RWPE2 (cell line): ENCODE data around the gene ELFN2.
A peak's percentile ranks its signal among the peaks of the same experiment; 100 is the strongest.

Source experiments
- ATAC-seq: fragments of 200-7000 bp; cut with Tn5 transposase; 3 replicates; pipeline ENCODE4 v1.9.1; 2021; ENCODE audit warnings: low read depth
- DNase-seq: peaks from one replicate; pipeline ENCODE4 v3.0.0-alpha.2; 2020; ENCODE audit warnings: low spot score
- H3K27ac ChIP-seq: fragments of 450-650 bp; 2 replicates; pipeline ENCODE4 v1.5.1; 2017; ENCODE audit warnings: mild to moderate bottlenecking; ENCODE audit not compliant: poor library complexity, severe bottlenecking
- H3K27me3 ChIP-seq: fragments of 250-450 bp; sonication (Bioruptor Pico); 2 replicates; pipeline ENCODE4 v1.5.1; 2021; ENCODE audit warnings: mild to moderate bottlenecking, moderate library complexity; ENCODE audit not compliant: insufficient read depth, poor library complexity, severe bottlenecking
- H3K36me3 ChIP-seq: fragments of 250-450 bp; sonication (Bioruptor Pico); 2 replicates; pipeline ENCODE4 v1.5.1; 2020; ENCODE audit warnings: low read depth, mild to moderate bottlenecking, moderate library complexity
- H3K4me1 ChIP-seq: fragments of 250-450 bp; sonication (Bioruptor Pico); 2 replicates; pipeline ENCODE4 v1.5.1; 2021; ENCODE audit warnings: mild to moderate bottlenecking, moderate library complexity; ENCODE audit not compliant: insufficient read depth, poor library complexity, severe bottlenecking
- H3K4me3 ChIP-seq: fragments of 250-450 bp; sonication (Bioruptor Pico); 2 replicates; pipeline ENCODE4 v1.5.1; 2021; ENCODE audit warnings: mild to moderate bottlenecking, moderate library complexity; ENCODE audit not compliant: severe bottlenecking
- H3K9me3 ChIP-seq: fragments of 250-450 bp; sonication (Bioruptor Pico); 2 replicates; pipeline ENCODE4 v1.5.1; 2021; ENCODE audit warnings: mild to moderate bottlenecking, moderate library complexity; ENCODE audit not compliant: severe bottlenecking
- TF ChIP-seq, protein P1 (sequence below): fragments of 450-650 bp; IDR thresholded peaks from one replicate; pipeline ENCODE4 v1.5.1; 2017; ENCODE audit warnings: mild to moderate bottlenecking, moderate library complexity; ENCODE audit not compliant: poor library complexity, severe bottlenecking

ELFN2 gene

DNA sequence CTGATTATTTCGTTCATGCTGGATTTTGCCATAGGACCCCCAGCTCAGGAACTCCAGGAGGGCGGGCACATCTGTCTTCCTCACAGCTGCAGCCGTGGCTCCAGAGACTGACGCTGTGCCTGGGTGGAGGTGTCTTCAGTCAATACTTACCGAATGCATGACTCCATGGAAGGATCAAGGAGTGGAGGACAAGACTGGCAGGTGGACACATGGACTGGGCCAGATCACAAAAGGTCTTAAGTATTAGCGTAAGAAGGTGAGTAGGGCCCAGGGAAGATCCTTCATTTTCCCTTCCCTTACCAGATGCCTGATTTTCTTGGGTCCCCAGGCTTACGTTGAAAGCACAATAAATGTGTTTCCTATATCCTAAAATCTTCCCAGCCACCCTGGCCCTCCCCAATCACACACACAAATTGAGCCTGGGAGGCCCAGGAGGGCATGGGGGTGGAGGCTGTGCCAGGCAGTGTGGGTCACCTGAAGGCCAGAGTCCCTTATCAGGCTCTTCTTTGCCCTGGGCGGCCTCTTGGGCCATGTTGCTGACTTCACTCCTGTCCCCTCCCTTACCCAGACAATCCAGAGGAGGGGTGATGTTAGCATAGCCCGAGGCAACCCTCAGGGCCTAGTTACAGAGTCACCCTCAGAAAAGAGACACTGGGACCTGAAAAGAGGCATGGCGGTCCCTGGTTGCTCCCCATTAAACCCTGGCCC, 88.6 kb downstream of the ELFN2 start:
- H3K9me3 ChIP-seq, result no peaks in the 10 kb centered on the region
- ATAC-seq, result no peak
- H3K36me3 ChIP-seq, result no peaks in the 10 kb centered on the region
- TF ChIP-seq, protein P1, sequence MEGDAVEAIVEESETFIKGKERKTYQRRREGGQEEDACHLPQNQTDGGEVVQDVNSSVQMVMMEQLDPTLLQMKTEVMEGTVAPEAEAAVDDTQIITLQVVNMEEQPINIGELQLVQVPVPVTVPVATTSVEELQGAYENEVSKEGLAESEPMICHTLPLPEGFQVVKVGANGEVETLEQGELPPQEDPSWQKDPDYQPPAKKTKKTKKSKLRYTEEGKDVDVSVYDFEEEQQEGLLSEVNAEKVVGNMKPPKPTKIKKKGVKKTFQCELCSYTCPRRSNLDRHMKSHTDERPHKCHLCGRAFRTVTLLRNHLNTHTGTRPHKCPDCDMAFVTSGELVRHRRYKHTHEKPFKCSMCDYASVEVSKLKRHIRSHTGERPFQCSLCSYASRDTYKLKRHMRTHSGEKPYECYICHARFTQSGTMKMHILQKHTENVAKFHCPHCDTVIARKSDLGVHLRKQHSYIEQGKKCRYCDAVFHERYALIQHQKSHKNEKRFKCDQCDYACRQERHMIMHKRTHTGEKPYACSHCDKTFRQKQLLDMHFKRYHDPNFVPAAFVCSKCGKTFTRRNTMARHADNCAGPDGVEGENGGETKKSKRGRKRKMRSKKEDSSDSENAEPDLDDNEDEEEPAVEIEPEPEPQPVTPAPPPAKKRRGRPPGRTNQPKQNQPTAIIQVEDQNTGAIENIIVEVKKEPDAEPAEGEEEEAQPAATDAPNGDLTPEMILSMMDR, result no peak
- no peak for DNase-seq
- H3K4me3 ChIP-seq, result no peak overlapping the region
- no peaks in the 10 kb centered on the region for H3K27me3 ChIP-seq
- peaks cover 15% of the 10 kb centered on the region for H3K4me1 ChIP-seq
- H3K27ac ChIP-seq, result no peak overlapping the region

DNA sequence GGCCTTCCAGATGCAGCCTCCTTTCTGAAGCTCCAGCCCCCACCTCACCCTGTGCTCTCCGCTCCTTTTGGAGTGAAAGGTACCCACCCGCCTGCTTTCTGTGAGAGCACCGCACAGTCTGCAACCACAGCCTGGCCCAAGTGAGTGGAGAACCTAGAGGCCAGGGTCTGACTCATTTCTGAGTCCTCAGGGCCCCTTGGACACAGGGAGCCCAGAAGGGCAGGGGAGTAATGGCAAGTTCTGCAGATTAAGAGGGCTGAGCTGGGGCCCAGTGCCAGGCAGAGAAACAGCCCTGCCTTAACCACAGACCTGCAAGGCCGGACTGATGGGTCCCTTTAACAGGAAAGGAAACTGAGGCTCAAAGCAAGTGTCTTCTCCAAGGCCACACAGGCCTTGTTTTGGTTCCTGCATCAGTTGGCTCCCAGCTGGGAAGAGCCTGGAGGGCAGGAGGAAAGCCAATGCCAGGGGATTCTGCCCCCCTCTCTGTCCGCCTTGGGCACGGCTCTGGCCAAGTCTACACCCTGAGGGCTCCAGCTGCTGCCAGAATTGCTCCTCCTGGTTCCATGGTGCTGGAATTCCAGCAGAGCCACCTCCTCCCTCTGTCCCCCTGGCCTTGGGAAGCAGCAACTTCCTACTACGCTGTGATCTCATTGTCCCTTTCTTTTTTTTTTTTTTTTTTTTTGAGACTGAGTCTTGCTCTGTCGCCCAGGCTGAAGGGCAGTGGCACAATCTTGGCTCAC, 89.9 kb downstream of the ELFN2 start:
- Histone ChIP-seq H3K4me1 (peaks cover 15% of the 10 kb centered on the region), H3K27ac (peak overlapping the region; percentile 12), H3K9me3 (no peaks in the 10 kb centered on the region), H3K36me3 (no peaks in the 10 kb centered on the region), H3K4me3 (no peak overlapping the region), H3K27me3 (no peaks in the 10 kb centered on the region)
- ATAC-seq, result peak; percentile 79
- TF ChIP-seq, protein P1, result no peak
- no peak for DNase-seq

DNA sequence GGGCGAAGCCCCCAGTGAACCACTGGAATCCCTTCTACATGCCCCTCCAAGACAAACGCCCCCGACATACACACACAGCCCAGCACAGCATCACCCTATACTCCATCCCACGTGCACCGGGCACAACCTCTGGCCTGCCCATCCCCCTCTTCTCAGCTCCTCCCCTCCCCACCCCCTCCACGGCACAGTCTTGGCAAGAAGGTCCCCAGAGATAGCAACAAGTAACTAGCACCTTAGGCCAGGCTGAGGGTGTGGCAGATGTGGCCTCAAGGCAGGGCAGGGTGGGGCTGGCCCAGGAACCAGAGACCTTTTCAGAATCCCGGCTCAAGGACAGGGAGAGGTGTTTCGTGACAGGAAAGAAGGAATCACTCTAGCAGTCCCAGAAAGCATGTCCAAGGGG, 90.7 kb downstream of the ELFN2 start:
- TF ChIP-seq, protein P1, result no peak
- DNase-seq (no peak), ATAC-seq (peak; percentile 23; the same call in 1 of the 3 replicates)
- no peaks in the 10 kb centered on the region for H3K36me3 ChIP-seq
- H3K4me3 ChIP-seq, result no peak overlapping the region
- no peaks in the 10 kb centered on the region for H3K27me3 ChIP-seq
- peaks cover 16% of the 10 kb centered on the region for H3K4me1 ChIP-seq
- H3K9me3 ChIP-seq, result no peaks in the 10 kb centered on the region
- H3K27ac ChIP-seq, result peak overlapping the region; percentile 12

DNA sequence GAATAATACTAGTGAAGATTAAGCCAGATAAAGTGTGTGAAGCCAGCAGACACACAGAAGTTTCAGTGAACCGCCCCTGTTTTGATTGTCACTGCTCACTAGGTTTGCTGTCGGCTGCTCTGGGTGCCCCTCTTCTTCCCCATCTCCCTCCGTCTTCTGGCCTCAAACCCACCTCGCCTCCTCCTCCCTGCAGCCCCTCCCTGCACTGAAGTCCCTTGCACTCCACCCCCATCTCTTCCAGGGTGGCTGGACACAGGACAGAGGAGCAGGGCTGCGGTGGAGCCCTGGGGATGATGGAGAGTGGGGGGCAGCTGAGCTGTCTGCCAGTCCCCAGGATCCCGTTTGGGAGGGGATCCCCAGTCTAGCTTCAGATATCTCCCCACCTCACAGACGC, 91.5 kb downstream of the ELFN2 start:
- no peak overlapping the region for H3K4me3 ChIP-seq
- H3K27ac ChIP-seq, result no peak overlapping the region
- no peak for ATAC-seq
- no peaks in the 10 kb centered on the region for H3K36me3 ChIP-seq
- H3K4me1 ChIP-seq, result peaks cover 24% of the 10 kb centered on the region
- DNase-seq, result no peak
- H3K27me3 ChIP-seq, result no peaks in the 10 kb centered on the region
- TF ChIP-seq, protein P1, result no peak
- no peaks in the 10 kb centered on the region for H3K9me3 ChIP-seq
